ENCODE measurements around the gene CCNK.

CCNK gene

DNA sequence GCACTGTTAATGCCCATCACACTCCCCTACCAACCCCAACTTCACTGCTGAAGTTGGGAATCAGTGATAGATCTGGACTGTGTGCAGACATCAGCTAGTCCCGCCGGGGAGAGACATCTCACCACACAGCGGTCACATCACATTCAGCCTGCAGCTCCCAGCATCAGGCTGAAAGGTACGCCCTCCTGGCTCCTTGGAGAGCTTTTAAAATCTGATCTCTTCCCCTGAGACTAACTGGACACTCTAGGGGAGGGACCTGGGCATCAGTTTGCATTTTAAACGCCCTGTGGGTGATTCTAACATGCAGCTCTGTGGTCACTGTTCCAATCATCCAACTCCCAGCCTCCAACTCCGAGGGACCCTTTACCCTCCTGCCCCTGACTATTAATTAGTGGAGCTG is 64.4 kb downstream of the CCNK start:
- Histone ChIP-seq H3K27me3 (ENCODE audit: insufficient read depth, low read depth) (no peaks in the 10 kb centered on the region), H3K79me2 (ENCODE audit: insufficient read depth, low read depth) (no peaks in the 10 kb centered on the region), H3K27ac (no peak overlapping the region), H3K36me3 (ENCODE audit: insufficient read depth) (no peaks in the 10 kb centered on the region), H2AFZ (ENCODE audit: low read depth) (no peak overlapping the region), H4K20me1 (ENCODE audit: insufficient read depth) (no peaks in the 10 kb centered on the region), H3K4me1 (ENCODE audit: low read depth, poor library complexity, severe bottlenecking) (no peaks in the 10 kb centered on the region), H3K9ac (no peak overlapping the region), H3K4me3 (IDR thresholded peaks at IDR 0.05; ENCODE audit: insufficient read depth, low read depth, low read length) (no peak overlapping the region), H3K4me2 (no peak overlapping the region)
- TF ChIP-seq CTCF (conservative IDR thresholded peaks at IDR 0.05; ENCODE audit: low read depth, low read length): no peak

DNA sequence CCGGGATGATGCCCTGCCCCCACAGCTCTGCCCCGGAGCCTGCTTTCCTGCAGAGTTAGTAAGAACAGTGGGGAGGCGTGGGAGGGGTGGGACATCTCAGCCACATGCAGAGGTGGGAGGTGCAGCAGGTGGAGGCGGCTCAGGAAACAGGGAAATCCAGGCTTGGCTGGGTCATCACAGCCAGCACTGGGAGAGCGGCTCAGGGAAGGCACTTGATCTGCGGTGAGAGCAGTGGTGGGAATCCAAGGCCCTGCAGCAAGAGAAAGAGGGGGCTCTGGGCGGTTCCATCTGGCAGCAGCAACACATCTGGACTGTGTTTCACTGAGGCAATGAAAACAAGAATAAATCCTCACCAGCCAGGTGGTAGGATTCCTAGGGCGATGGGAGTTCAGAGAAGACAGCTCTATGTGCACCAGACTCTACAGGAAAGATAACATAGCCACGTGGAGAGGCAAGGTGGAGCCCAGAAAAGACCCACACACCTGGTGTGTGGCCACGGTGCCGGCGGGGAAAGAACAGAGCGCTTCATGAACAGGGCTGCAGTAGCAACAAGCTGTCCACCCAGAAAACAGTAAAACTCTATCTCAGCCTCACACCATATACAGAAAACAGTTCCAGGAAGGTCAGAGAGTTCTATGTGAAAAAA is 65.1 kb downstream of the CCNK start:
- Histone ChIP-seq H3K4me1 (ENCODE audit: low read depth, poor library complexity, severe bottlenecking) (no peaks in the 10 kb centered on the region), H3K9ac (no peak overlapping the region), H3K79me2 (ENCODE audit: insufficient read depth, low read depth) (no peaks in the 10 kb centered on the region), H3K36me3 (ENCODE audit: insufficient read depth) (no peaks in the 10 kb centered on the region), H3K27me3 (ENCODE audit: insufficient read depth, low read depth) (no peaks in the 10 kb centered on the region), H3K4me3 (IDR thresholded peaks at IDR 0.05; ENCODE audit: insufficient read depth, low read depth, low read length) (no peak overlapping the region), H3K27ac (no peak overlapping the region), H4K20me1 (ENCODE audit: insufficient read depth) (no peaks in the 10 kb centered on the region), H3K4me2 (no peak overlapping the region), H2AFZ (ENCODE audit: low read depth) (no peak overlapping the region)
- no peak for TF ChIP-seq CTCF (conservative IDR thresholded peaks at IDR 0.05; ENCODE audit: low read depth, low read length)

DNA sequence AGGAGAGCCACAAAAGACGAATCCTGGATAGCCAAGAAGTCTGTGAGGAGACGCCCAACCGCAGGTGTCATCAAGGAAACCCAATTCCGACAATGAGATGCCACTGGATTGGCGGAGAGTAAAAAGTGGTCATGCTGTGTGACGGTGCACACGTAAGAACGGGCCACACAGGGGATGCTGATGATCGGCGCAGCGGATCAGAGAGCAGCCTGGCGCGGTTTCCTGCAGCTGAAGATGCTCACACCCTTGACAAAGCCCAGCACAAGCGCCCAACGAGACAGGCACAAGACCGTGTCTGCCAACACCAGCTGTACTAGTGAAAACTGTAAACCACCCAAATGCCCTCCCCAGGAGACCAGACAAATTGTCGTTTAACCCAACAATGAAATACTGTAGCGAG is 67.0 kb downstream of the CCNK start:
- H3K4me1 ChIP-seq (ENCODE audit: low read depth, poor library complexity, severe bottlenecking): no peaks in the 10 kb centered on the region
- H3K36me3 ChIP-seq (ENCODE audit: insufficient read depth): no peaks in the 10 kb centered on the region
- H3K27ac ChIP-seq: no peak overlapping the region
- no peak overlapping the region for H3K4me2 ChIP-seq
- H4K20me1 ChIP-seq (ENCODE audit: insufficient read depth): no peaks in the 10 kb centered on the region
- no peak for TF ChIP-seq CTCF (conservative IDR thresholded peaks at IDR 0.05; ENCODE audit: low read depth, low read length)
- H3K27me3 ChIP-seq (ENCODE audit: insufficient read depth, low read depth): no peaks in the 10 kb centered on the region
- no peak overlapping the region for H3K4me3 ChIP-seq (IDR thresholded peaks at IDR 0.05; ENCODE audit: insufficient read depth, low read depth, low read length)
- no peak overlapping the region for H3K9ac ChIP-seq
- H2AFZ ChIP-seq (ENCODE audit: low read depth): no peak overlapping the region
- no peaks in the 10 kb centered on the region for H3K79me2 ChIP-seq (ENCODE audit: insufficient read depth, low read depth)

GRCh38 chr14:99548871-99549515 is 67.8 kb downstream of the CCNK start:
- TF ChIP-seq CTCF (conservative IDR thresholded peaks at IDR 0.05; ENCODE audit: low read depth, low read length): no peak
- no peak overlapping the region for H3K4me3 ChIP-seq (IDR thresholded peaks at IDR 0.05; ENCODE audit: insufficient read depth, low read depth, low read length)
- H3K9ac ChIP-seq: no peak overlapping the region
- no peaks in the 10 kb centered on the region for H3K4me1 ChIP-seq (ENCODE audit: low read depth, poor library complexity, severe bottlenecking)
- no peak overlapping the region for H2AFZ ChIP-seq (ENCODE audit: low read depth)
- H3K27ac ChIP-seq: no peak overlapping the region
- no peaks in the 10 kb centered on the region for H3K79me2 ChIP-seq (ENCODE audit: insufficient read depth, low read depth)
- no peaks in the 10 kb centered on the region for H3K27me3 ChIP-seq (ENCODE audit: insufficient read depth, low read depth)
- H3K4me2 ChIP-seq: no peak overlapping the region
- H4K20me1 ChIP-seq (ENCODE audit: insufficient read depth): no peaks in the 10 kb centered on the region
- H3K36me3 ChIP-seq (ENCODE audit: insufficient read depth): no peaks in the 10 kb centered on the region
